PC-3 (cell line): ENCODE measurements around the gene AP3M1. TPM values are rescaled to one million over a fixed set of nuclear protein-coding genes. Genes with fewer than 3 reads are reported as not detected.
A peak's percentile ranks its signal among the peaks of the same experiment; 100 is the strongest.

Experiments
- ATAC-seq: fragments of 200-7000 bp; cut with Tn5 transposase; 2 replicates; pipeline ENCODE4 v1.9.1; 2020; ENCODE audit warnings: mild to moderate bottlenecking, moderate library complexity
- BruUV-seq: library from RNA; stranded (reverse); fragments of 400-500 nt; replicated peaks from 2 replicates; lab custom pipeline; 2021; lab: Mats Ljungman, UMichigan
- CTCF ChIA-PET: fragments of 300-600 bp; sonication (Branson Sonifier 250); formaldehyde crosslinking; loops from one replicate; lab custom pipeline; 2022; ENCODE audit warnings: antibody characterized with exemption; lab: Charles Lee
- POLR2A ChIA-PET: fragments of 300-600 bp; sonication (Branson Sonifier 250); formaldehyde crosslinking; loops from one replicate; lab custom pipeline; 2022; ENCODE audit warnings: antibody characterized with exemption; ENCODE audit not compliant: unreplicated experiment; lab: Charles Lee
- DNase-seq: peaks from one replicate; pipeline ENCODE4 v3.0.0-alpha.2; 2015
- H2AFZ ChIP-seq: fragments of 300-600 bp; sonication (generic); 2 replicates; pipeline ENCODE4 v1.6.0; 2016; ENCODE audit warnings: antibody characterized with exemption, low read length
- H3F3A ChIP-seq: fragments of 300-600 bp; sonication (generic); one replicate; pipeline ENCODE4 v1.6.0; 2017; ENCODE audit warnings: antibody characterized with exemption, low read length, control low read depth, mild to moderate bottlenecking; ENCODE audit not compliant: unreplicated experiment
- H3K27ac ChIP-seq: fragments of 300-600 bp; sonication (generic); 2 replicates; pipeline ENCODE4 v1.5.1; 2016; ENCODE audit warnings: mild to moderate bottlenecking, low read length
- H3K27me3 ChIP-seq: fragments of 300-600 bp; sonication (generic); 2 replicates; pipeline ENCODE4 v1.6.1; 2016; ENCODE audit warnings: low read length, mixed read lengths
- H3K36me3 ChIP-seq: fragments of 300-600 bp; sonication (generic); 2 replicates; pipeline ENCODE4 v1.6.1; 2016; ENCODE audit warnings: low read depth, mixed run types, low read length, mixed read lengths
- H3K4me1 ChIP-seq: fragments of 300-600 bp; sonication (generic); 2 replicates; pipeline ENCODE4 v1.5.1; 2016; ENCODE audit warnings: low read length; ENCODE audit not compliant: insufficient read depth
- H3K4me2 ChIP-seq: fragments of 300-600 bp; sonication (generic); 2 replicates; pipeline ENCODE4 v1.6.0; 2016; ENCODE audit warnings: low read length
- H3K4me3 ChIP-seq: fragments of 300-600 bp; sonication (generic); 2 replicates; pipeline ENCODE4 v1.5.1; 2016; ENCODE audit warnings: mild to moderate bottlenecking, low read length, mixed read lengths
- H3K79me2 ChIP-seq: fragments of 300-600 bp; sonication (generic); 2 replicates; pipeline ENCODE4 v1.6.1; 2017; ENCODE audit warnings: low read length, mixed read lengths
- H3K9ac ChIP-seq: fragments of 300-600 bp; sonication (generic); 2 replicates; pipeline ENCODE4 v1.6.0; 2016; ENCODE audit warnings: mild to moderate bottlenecking, low read length
- H3K9me2 ChIP-seq: fragments of 300-600 bp; sonication (generic); replicated peaks from 2 replicates; pipeline ENCODE4 v1.6.1; 2016; ENCODE audit warnings: mixed run types, low read length, mixed read lengths
- H3K9me3 ChIP-seq: fragments of 300-600 bp; sonication (generic); 2 replicates; pipeline ENCODE4 v1.6.1; 2016; ENCODE audit warnings: low read length, mixed read lengths
- H4K20me1 ChIP-seq: fragments of 300-600 bp; sonication (generic); 2 replicates; pipeline ENCODE4 v1.6.1; 2016; ENCODE audit warnings: low read length, mixed read lengths
- EZH2 ChIP-seq: fragments of 300-600 bp; sonication (generic); IDR thresholded peaks from one replicate; pipeline ENCODE4 v1.6.1; 2017; ENCODE audit warnings: antibody characterized with exemption, mild to moderate bottlenecking, low read length; ENCODE audit not compliant: unreplicated experiment
- EZH2phosphoT487 ChIP-seq: fragments of 300-600 bp; sonication (generic); IDR thresholded peaks from 2 replicates; pipeline ENCODE4 v1.6.1; 2018; ENCODE audit warnings: mild to moderate bottlenecking, antibody characterized with exemption, low read length, borderline replicate concordance
- intact Hi-C: fragments of 100-400 bp; cut with micrococcal nuclease; formaldehyde crosslinking; loops from 2 replicates; pipeline ENCODE4 v1.9.0; 2023
- total RNA-seq: library from RNA; depleted of rRNA; stranded (reverse); fragments of >200 nt; gene quantifications from 2 replicates; pipeline ENCODE4 v1.2.3, GENCODE V29; 2014
- TF ChIP-seq, protein P1 (sequence below): fragments of 300-600 bp; sonication (generic); conservative IDR thresholded peaks from 2 replicates; pipeline ENCODE4 v1.5.1; 2017; ENCODE audit warnings: antibody characterized with exemption, low read depth, mild to moderate bottlenecking, low read length

Gene AP3M1
- total RNA-seq, 1 experiment from 2014 or later: 165 TPM

- no TSS peak for BruUV-seq
- peaks cover 95% of the 10 kb centered on the region for H3K36me3 ChIP-seq
Observed at GRCh38 chr10:74114041-74114448, 36.6 kb downstream of the AP3M1 start.

DNA sequence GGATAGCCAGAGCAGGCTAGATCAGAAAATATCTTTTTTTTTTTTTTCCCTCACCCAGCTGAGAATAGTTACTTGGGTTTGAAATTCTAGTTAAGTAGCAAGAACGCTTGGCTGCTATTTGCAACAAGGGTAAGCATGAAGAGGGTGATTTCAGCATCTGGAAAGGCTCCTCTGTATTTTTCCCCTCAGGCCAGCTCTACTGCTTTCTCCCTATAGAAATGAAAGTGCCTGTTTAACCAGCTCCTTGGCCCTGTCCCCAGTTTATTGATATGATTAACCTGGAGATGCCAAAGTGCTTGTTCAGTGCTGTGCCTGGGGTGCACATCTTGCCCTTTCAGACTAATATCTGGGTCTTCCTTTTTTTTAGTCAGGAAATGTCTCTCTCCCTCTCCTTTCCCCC is 37.1 kb downstream of the AP3M1 start:
- CTCF ChIA-PET: interaction anchor here (0.7 kb wide), 1 partner anchor 11 kb away, joined by 4 read pairs; no protein-coding TSS in a partner anchor
- Histone ChIP-seq H3K36me3 (peaks cover 97% of the 10 kb centered on the region), H3K27me3 (no peaks in the 10 kb centered on the region), H3K9ac (no peak overlapping the region), H3K4me3 (no peak overlapping the region), H3K9me3 (no peaks in the 10 kb centered on the region), H4K20me1 (peaks cover 11% of the 10 kb centered on the region), H3F3A (peaks cover 24% of the 10 kb centered on the region), H3K9me2 (no peaks in the 10 kb centered on the region), H3K4me2 (no peak overlapping the region), H2AFZ (no peak overlapping the region), H3K4me1 (peaks cover 4% of the 10 kb centered on the region), H3K79me2 (0 out of 2 replicates have a peak, but pooled peaks cover 9% of the 10 kb centered on the region), H3K27ac (no peak overlapping the region)
- intact Hi-C loops: no loop called here
- TF ChIP-seq EZH2 (no peak), EZH2phosphoT487 (no peak)
- TF ChIP-seq, protein P1, sequence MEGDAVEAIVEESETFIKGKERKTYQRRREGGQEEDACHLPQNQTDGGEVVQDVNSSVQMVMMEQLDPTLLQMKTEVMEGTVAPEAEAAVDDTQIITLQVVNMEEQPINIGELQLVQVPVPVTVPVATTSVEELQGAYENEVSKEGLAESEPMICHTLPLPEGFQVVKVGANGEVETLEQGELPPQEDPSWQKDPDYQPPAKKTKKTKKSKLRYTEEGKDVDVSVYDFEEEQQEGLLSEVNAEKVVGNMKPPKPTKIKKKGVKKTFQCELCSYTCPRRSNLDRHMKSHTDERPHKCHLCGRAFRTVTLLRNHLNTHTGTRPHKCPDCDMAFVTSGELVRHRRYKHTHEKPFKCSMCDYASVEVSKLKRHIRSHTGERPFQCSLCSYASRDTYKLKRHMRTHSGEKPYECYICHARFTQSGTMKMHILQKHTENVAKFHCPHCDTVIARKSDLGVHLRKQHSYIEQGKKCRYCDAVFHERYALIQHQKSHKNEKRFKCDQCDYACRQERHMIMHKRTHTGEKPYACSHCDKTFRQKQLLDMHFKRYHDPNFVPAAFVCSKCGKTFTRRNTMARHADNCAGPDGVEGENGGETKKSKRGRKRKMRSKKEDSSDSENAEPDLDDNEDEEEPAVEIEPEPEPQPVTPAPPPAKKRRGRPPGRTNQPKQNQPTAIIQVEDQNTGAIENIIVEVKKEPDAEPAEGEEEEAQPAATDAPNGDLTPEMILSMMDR: no peak
- POLR2A ChIA-PET: interaction anchor here (0.5 kb wide), 1 partner anchor 87 kb away, joined by 3 read pairs; no protein-coding TSS in a partner anchor
- ATAC-seq (peak; percentile 30), DNase-seq (peak; percentile 62)
- no TSS peak for BruUV-seq

More at GRCh38 chr10:74114041-74114448, 36.6 kb downstream of the AP3M1 start:
- Histone ChIP-seq H3K4me1 (peaks cover 9% of the 10 kb centered on the region), H3K9me3 (no peaks in the 10 kb centered on the region), H4K20me1 (peaks cover 11% of the 10 kb centered on the region), H3F3A (peaks cover 27% of the 10 kb centered on the region), H3K4me3 (no peak overlapping the region), H3K79me2 (0 out of 2 replicates have a peak, but pooled peaks cover 9% of the 10 kb centered on the region), H3K9ac (no peak overlapping the region), H3K4me2 (no peak overlapping the region), H2AFZ (no peak overlapping the region), H3K9me2 (no peaks in the 10 kb centered on the region), H3K27me3 (no peaks in the 10 kb centered on the region), H3K27ac (no peak overlapping the region)
- ChIA-PET POLR2A (no interaction called here), CTCF (interaction anchor here (0.7 kb wide), 1 partner anchor 11 kb away, joined by 4 read pairs; no protein-coding TSS in a partner anchor)
- no peak for DNase-seq
- intact Hi-C loops: no loop called here
- TF ChIP-seq EZH2: no peak
- TF ChIP-seq, protein P1: no peak
- no peak for TF ChIP-seq EZH2phosphoT487
- no peak for ATAC-seq

DNA sequence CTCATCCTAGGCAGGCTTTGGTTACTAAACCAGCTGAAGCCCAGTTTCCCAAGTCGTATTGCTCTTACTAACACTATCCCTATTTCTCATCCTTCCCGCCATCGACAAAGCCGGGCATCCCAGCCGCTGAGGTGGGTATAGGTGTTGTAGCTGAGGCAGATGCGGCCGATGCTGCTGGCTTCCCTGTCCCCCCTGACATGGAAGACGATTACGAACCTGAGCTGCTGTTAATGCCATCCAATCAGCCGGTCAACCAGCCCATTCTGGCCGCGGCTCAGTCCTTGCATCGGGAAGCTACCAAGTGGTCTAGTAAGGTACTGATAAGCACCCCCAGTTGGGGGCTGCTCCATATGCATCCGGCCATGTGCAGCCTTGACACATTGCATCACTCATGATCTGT is 38.8 kb downstream of the AP3M1 start:
- no peak overlapping the region for H3K9ac ChIP-seq
- ChIA-PET POLR2A (interaction anchor here (0.5 kb wide), 1 partner anchor 714 kb away, joined by 9 read pairs; no protein-coding TSS in a partner anchor), CTCF (no interaction called here)
- no peaks in the 10 kb centered on the region; the same call in 1 of the 2 replicates for H3K4me1 ChIP-seq
- intact Hi-C loops: no loop called here
- no peak overlapping the region for H3K4me3 ChIP-seq
- no peak for TF ChIP-seq EZH2
- TF ChIP-seq, protein P1: no peak
- no peak for TF ChIP-seq EZH2phosphoT487
- no peaks in the 10 kb centered on the region for H3K27me3 ChIP-seq
- H3K27ac ChIP-seq: no peak overlapping the region
- H3K9me3 ChIP-seq: no peaks in the 10 kb centered on the region
- H3K9me2 ChIP-seq: no peaks in the 10 kb centered on the region
- no peak overlapping the region for H3K4me2 ChIP-seq
- DNase-seq (no peak), ATAC-seq (no peak)
- H3K36me3 ChIP-seq: peaks cover 94% of the 10 kb centered on the region
- BruUV-seq: no TSS peak
- 0 out of 2 replicates have a peak, but pooled peaks cover 9% of the 10 kb centered on the region for H3K79me2 ChIP-seq
- no peak overlapping the region for H2AFZ ChIP-seq
- peaks cover 11% of the 10 kb centered on the region for H4K20me1 ChIP-seq
- H3F3A ChIP-seq: peaks cover 15% of the 10 kb centered on the region
